WTC11 (cell line): ENCODE measurements around the gene LEF1. TPM values are rescaled to one million over a fixed set of nuclear protein-coding genes. Genes with fewer than 3 reads are reported as not detected.
A peak's percentile ranks its signal among the peaks of the same experiment; 100 is the strongest.

Source experiments
- ATAC-seq: fragments of 200-7000 bp; cut with Tn5 transposase; 2 replicates; pipeline ENCODE4 v1.10.0; 2021; ENCODE audit warnings: mild to moderate bottlenecking, moderate library complexity
- CTCF ChIA-PET: fragments of 300-600 bp; sonication (Branson Sonifier 250); formaldehyde crosslinking; loops from one replicate; lab custom pipeline; 2021; ENCODE audit warnings: antibody characterized with exemption; lab: Charles Lee
- POLR2A ChIA-PET: fragments of 350-600 bp; sonication (Branson Sonifier 250); formaldehyde crosslinking; loops from one replicate; lab custom pipeline; 2021; ENCODE audit warnings: antibody characterized with exemption; lab: Charles Lee
- DNase-seq: peaks from one replicate; pipeline ENCODE4 v3.0.0; 2021; ENCODE audit warnings: low spot score
- H3K27ac Mint-ChIP-seq: 2 replicates; pipeline ENCODE4 v1.8.0; 2021; ENCODE audit warnings: mixed read lengths
- H3K27me3 Mint-ChIP-seq: 2 replicates; pipeline ENCODE4 v1.8.0; 2021; ENCODE audit warnings: low read depth, mild to moderate bottlenecking, moderate library complexity, mixed read lengths
- H3K36me3 Mint-ChIP-seq: 2 replicates; pipeline ENCODE4 v1.8.0; 2021; ENCODE audit warnings: mixed read lengths
- H3K4me1 Mint-ChIP-seq: 2 replicates; pipeline ENCODE4 v1.8.0; 2022; ENCODE audit warnings: mixed read lengths
- H3K4me3 Mint-ChIP-seq: 2 replicates; pipeline ENCODE4 v1.8.0; 2021; ENCODE audit warnings: mild to moderate bottlenecking, moderate library complexity, mixed read lengths
- H3K9me3 Mint-ChIP-seq: 2 replicates; pipeline ENCODE4 v1.8.0; 2021; ENCODE audit warnings: mixed read lengths
- ATF1 ChIP-seq: sonication (generic); formaldehyde crosslinking; IDR thresholded peaks from 2 replicates; pipeline ENCODE4 v1.8.1; 2023; ENCODE audit warnings: mild to moderate bottlenecking, moderate library complexity, missing genetic modification reagents
- EMX1 ChIP-seq: fragments of 250-450 bp; sonication (Bioruptor Pico); IDR thresholded peaks from 2 replicates; pipeline ENCODE4 v1.8.0; 2021; ENCODE audit warnings: mild to moderate bottlenecking
- JAZF1 ChIP-seq: fragments of 250-450 bp; sonication (Bioruptor Pico); IDR thresholded peaks from 2 replicates; pipeline ENCODE4 v1.9.0; 2021; ENCODE audit warnings: moderate library complexity, mild to moderate bottlenecking, inconsistent platforms
- NFE2L1 ChIP-seq: sonication (generic); formaldehyde crosslinking; IDR thresholded peaks from 2 replicates; pipeline ENCODE4 v1.8.1; 2023; ENCODE audit warnings: missing genetic modification reagents
- NR2C2 ChIP-seq: sonication (generic); formaldehyde crosslinking; IDR thresholded peaks from 2 replicates; pipeline ENCODE4 v1.8.0; 2022; ENCODE audit warnings: mild to moderate bottlenecking, missing genetic modification reagents
- SMAD4 ChIP-seq: sonication (generic); formaldehyde crosslinking; IDR thresholded peaks from 2 replicates; pipeline ENCODE4 v1.8.0; 2022; ENCODE audit warnings: mild to moderate bottlenecking, missing genetic modification reagents
- ZNF121 ChIP-seq: sonication (generic); formaldehyde crosslinking; IDR thresholded peaks from 2 replicates; pipeline ENCODE4 v1.8.0; 2023; ENCODE audit warnings: missing genetic modification reagents
- ZNF138 ChIP-seq: sonication (generic); formaldehyde crosslinking; conservative IDR thresholded peaks from 2 replicates; pipeline ENCODE4 v1.8.1; 2022; ENCODE audit warnings: mild to moderate bottlenecking, moderate library complexity, missing genetic modification reagents
- ZNF317 ChIP-seq: sonication (generic); formaldehyde crosslinking; IDR thresholded peaks from 2 replicates; pipeline ENCODE4 v1.8.1; 2023; ENCODE audit warnings: low read depth, mild to moderate bottlenecking, moderate library complexity, missing genetic modification reagents, borderline replicate concordance
- total RNA-seq: library from RNA; stranded (reverse); gene quantifications from 3 replicates; pipeline ENCODE4 v1.2.3, GENCODE V29; 2021
- TF ChIP-seq, protein P1 (sequence below): sonication (generic); formaldehyde crosslinking; IDR thresholded peaks from 2 replicates; pipeline ENCODE4 v1.8.1; 2022; ENCODE audit warnings: low read depth, missing genetic modification reagents, borderline replicate concordance
- TF ChIP-seq, protein P2 (sequence below): fragments of 250-450 bp; sonication (Bioruptor Pico); conservative IDR thresholded peaks from 2 replicates; pipeline ENCODE4 v1.9.0; 2021; ENCODE audit warnings: mild to moderate bottlenecking
- TF ChIP-seq, protein P3 (sequence below): fragments of 250-450 bp; sonication (Bioruptor Pico); IDR thresholded peaks from 2 replicates; pipeline ENCODE4 v2.1.2; 2022; ENCODE audit warnings: mild to moderate bottlenecking, moderate library complexity
- TF ChIP-seq, protein P4 (sequence below): sonication (generic); formaldehyde crosslinking; IDR thresholded peaks from 2 replicates; pipeline ENCODE4 v1.8.0; 2023; ENCODE audit warnings: missing genetic modification reagents, mild to moderate bottlenecking, borderline replicate concordance
- TF ChIP-seq, protein P5 (sequence below): sonication (generic); formaldehyde crosslinking; IDR thresholded peaks from 2 replicates; pipeline ENCODE4 v1.8.1; 2023; ENCODE audit warnings: mild to moderate bottlenecking, missing genetic modification reagents

Gene LEF1
- total RNA-seq, 1 experiment from 2014 or later: 1.3 TPM

GRCh38 chr4:108139089-108139488 lies 29.6 kb downstream of the LEF1 start (continued):
- no peak for TF ChIP-seq SMAD4 (CRISPR knock-in tag)

- H3K27ac Mint-ChIP-seq: no peak overlapping the region
- CTCF ChIA-PET: interaction anchor here (0.6 to 1.0 kb wide), 5 partner anchors 11 to 1218 kb away, joined by 3 to 6 read pairs (median 4); no protein-coding TSS in a partner anchor
- H3K9me3 Mint-ChIP-seq: no peaks in the 10 kb centered on the region
- POLR2A ChIA-PET: no interaction called here
- H3K4me3 Mint-ChIP-seq: no peak overlapping the region
- H3K36me3 Mint-ChIP-seq: no peaks in the 10 kb centered on the region
- ATAC-seq: peak; percentile 97
- peaks cover 17% of the 10 kb centered on the region for H3K27me3 Mint-ChIP-seq
- DNase-seq: peak; percentile 69
- TF ChIP-seq ATF1 (CRISPR knock-in tag) (no peak), ZNF138 (CRISPR knock-in tag) (no peak), NFE2L1 (no peak), ZNF317 (CRISPR knock-in tag) (peak; percentile 52; the same call in 1 of the 2 replicates)
- TF ChIP-seq, protein P1, sequence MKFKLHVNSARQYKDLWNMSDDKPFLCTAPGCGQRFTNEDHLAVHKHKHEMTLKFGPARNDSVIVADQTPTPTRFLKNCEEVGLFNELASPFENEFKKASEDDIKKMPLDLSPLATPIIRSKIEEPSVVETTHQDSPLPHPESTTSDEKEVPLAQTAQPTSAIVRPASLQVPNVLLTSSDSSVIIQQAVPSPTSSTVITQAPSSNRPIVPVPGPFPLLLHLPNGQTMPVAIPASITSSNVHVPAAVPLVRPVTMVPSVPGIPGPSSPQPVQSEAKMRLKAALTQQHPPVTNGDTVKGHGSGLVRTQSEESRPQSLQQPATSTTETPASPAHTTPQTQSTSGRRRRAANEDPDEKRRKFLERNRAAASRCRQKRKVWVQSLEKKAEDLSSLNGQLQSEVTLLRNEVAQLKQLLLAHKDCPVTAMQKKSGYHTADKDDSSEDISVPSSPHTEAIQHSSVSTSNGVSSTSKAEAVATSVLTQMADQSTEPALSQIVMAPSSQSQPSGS (CRISPR knock-in tag): no peak
- TF ChIP-seq, protein P2, sequence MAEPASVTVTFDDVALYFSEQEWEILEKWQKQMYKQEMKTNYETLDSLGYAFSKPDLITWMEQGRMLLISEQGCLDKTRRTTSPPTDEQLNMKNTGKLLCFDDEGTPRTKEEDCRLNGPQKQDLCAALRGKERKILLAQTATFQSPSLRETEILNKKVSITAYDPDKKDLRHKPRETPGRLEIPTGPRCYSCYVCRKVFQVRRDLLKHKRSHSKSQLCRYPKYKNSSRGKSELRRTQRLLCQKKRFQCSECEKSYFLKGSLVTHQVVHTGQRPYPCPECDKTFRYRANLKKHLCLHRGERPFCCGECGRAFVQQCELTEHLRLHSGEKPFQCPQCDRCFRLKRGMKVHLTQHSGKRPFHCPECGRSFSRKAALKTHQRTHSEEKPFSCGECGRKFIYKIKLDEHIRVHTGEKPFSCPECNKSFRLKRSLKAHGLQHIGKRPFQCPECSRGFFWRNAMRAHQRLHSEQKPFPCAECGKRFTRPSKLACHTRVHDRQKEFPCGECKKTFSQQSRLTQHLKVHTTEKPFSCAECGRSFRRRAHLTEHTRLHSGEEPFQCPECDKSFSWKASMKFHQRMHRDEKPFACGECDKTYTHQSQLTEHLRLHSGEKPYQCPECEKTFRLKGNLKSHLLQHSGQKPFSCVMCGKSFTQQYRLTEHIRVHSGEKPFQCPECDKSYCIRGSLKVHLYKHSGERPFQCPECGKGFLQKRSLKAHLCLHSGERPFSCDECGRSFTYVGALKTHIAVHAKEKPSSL (CRISPR knock-in tag): no peak
- H3K4me1 Mint-ChIP-seq: peaks cover 29% of the 10 kb centered on the region
These were observed 33.1 kb downstream of the LEF1 start for GRCh38 chr4:108135549-108136209.

GRCh38 chr4:108130955-108131354 lies 37.8 kb downstream of the LEF1 start:
- ChIA-PET CTCF (interaction anchor here (0.6 to 1.7 kb wide), 20 partner anchors 9 to 1135 kb away, joined by 3 to 8 read pairs (median 3); partner anchors contain the start of gene ETNPPL), POLR2A (interaction anchor here (0.6 kb wide), 1 partner anchor 105 kb away, joined by 3 read pairs; no protein-coding TSS in a partner anchor)
- no peak overlapping the region for H3K4me3 Mint-ChIP-seq
- no peaks in the 10 kb centered on the region for H3K36me3 Mint-ChIP-seq
- TF ChIP-seq JAZF1: no peak
- peak; percentile 47; the same call in 1 of the 2 replicates for TF ChIP-seq ZNF121 (CRISPR knock-in tag)
- H3K27ac Mint-ChIP-seq: no peak overlapping the region
- peak; percentile 31 for DNase-seq
- H3K27me3 Mint-ChIP-seq: peaks cover 16% of the 10 kb centered on the region
- H3K4me1 Mint-ChIP-seq: peaks cover 16% of the 10 kb centered on the region
- peak; percentile 14; the same call in 1 of the 2 replicates for ATAC-seq
- no peaks in the 10 kb centered on the region for H3K9me3 Mint-ChIP-seq

- H3K36me3 Mint-ChIP-seq: no peaks in the 10 kb centered on the region
- no peak for ATAC-seq
- TF ChIP-seq, protein P3, sequence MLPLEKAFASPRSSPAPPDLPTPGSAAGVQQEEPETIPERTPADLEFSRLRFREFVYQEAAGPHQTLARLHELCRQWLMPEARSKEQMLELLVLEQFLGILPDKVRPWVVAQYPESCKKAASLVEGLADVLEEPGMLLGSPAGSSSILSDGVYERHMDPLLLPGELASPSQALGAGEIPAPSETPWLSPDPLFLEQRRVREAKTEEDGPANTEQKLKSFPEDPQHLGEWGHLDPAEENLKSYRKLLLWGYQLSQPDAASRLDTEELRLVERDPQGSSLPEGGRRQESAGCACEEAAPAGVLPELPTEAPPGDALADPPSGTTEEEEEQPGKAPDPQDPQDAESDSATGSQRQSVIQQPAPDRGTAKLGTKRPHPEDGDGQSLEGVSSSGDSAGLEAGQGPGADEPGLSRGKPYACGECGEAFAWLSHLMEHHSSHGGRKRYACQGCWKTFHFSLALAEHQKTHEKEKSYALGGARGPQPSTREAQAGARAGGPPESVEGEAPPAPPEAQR (CRISPR knock-in tag): no peak
- TF ChIP-seq NR2C2 (CRISPR knock-in tag): no peak
- no peak for TF ChIP-seq EMX1 (CRISPR knock-in tag)
- TF ChIP-seq, protein P4, sequence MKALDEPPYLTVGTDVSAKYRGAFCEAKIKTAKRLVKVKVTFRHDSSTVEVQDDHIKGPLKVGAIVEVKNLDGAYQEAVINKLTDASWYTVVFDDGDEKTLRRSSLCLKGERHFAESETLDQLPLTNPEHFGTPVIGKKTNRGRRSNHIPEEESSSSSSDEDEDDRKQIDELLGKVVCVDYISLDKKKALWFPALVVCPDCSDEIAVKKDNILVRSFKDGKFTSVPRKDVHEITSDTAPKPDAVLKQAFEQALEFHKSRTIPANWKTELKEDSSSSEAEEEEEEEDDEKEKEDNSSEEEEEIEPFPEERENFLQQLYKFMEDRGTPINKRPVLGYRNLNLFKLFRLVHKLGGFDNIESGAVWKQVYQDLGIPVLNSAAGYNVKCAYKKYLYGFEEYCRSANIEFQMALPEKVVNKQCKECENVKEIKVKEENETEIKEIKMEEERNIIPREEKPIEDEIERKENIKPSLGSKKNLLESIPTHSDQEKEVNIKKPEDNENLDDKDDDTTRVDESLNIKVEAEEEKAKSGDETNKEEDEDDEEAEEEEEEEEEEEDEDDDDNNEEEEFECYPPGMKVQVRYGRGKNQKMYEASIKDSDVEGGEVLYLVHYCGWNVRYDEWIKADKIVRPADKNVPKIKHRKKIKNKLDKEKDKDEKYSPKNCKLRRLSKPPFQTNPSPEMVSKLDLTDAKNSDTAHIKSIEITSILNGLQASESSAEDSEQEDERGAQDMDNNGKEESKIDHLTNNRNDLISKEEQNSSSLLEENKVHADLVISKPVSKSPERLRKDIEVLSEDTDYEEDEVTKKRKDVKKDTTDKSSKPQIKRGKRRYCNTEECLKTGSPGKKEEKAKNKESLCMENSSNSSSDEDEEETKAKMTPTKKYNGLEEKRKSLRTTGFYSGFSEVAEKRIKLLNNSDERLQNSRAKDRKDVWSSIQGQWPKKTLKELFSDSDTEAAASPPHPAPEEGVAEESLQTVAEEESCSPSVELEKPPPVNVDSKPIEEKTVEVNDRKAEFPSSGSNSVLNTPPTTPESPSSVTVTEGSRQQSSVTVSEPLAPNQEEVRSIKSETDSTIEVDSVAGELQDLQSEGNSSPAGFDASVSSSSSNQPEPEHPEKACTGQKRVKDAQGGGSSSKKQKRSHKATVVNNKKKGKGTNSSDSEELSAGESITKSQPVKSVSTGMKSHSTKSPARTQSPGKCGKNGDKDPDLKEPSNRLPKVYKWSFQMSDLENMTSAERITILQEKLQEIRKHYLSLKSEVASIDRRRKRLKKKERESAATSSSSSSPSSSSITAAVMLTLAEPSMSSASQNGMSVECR (CRISPR knock-in tag): no peak
- no peak for TF ChIP-seq ZNF138 (CRISPR knock-in tag)
- TF ChIP-seq, protein P2 (CRISPR knock-in tag): no peak
- TF ChIP-seq, protein P5, sequence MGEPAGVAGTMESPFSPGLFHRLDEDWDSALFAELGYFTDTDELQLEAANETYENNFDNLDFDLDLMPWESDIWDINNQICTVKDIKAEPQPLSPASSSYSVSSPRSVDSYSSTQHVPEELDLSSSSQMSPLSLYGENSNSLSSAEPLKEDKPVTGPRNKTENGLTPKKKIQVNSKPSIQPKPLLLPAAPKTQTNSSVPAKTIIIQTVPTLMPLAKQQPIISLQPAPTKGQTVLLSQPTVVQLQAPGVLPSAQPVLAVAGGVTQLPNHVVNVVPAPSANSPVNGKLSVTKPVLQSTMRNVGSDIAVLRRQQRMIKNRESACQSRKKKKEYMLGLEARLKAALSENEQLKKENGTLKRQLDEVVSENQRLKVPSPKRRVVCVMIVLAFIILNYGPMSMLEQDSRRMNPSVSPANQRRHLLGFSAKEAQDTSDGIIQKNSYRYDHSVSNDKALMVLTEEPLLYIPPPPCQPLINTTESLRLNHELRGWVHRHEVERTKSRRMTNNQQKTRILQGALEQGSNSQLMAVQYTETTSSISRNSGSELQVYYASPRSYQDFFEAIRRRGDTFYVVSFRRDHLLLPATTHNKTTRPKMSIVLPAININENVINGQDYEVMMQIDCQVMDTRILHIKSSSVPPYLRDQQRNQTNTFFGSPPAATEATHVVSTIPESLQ (CRISPR knock-in tag): no peak
These were observed 39.5 kb downstream of the LEF1 start for GRCh38 chr4:108129196-108129595.

More at GRCh38 chr4:108129196-108129595, 39.5 kb downstream of the LEF1 start:
- Mint-ChIP-seq H3K4me3 (no peak overlapping the region), H3K4me1 (no peaks in the 10 kb centered on the region), H3K27ac (no peak overlapping the region), H3K9me3 (no peaks in the 10 kb centered on the region), H3K27me3 (peaks cover 6% of the 10 kb centered on the region)
- DNase-seq: no peak
- POLR2A ChIA-PET: no interaction called here
- CTCF ChIA-PET: interaction anchor here (1.2 kb wide), 1 partner anchor 443 kb away, joined by 4 read pairs; no protein-coding TSS in a partner anchor
